GM12878 (cell line): ENCODE results near the gene DTNBP1. TPM values are rescaled to one million over a fixed set of nuclear protein-coding genes. Genes with fewer than 3 reads are reported as not detected.

Experiments used
- FOXM1 ChIP-seq: IDR thresholded peaks from 2 replicates; pipeline ENCODE4 v1.6.1; 2012; ENCODE audit warnings: low read depth, mild to moderate bottlenecking, inconsistent platforms, low read length, moderate library complexity
- MEF2B ChIP-seq: fragments of 450-650 bp; IDR thresholded peaks from 2 replicates; pipeline ENCODE4 v1.6.1; 2018; ENCODE audit warnings: mild to moderate bottlenecking, moderate library complexity; ENCODE audit not compliant: partially characterized antibody, poor library complexity, severe bottlenecking
- SRF ChIP-seq, 2 experiments: IDR thresholded peaks; 2 replicates each; pipeline ENCODE4 v1.6.1; 2011; ENCODE audit warnings: low read depth in 2 of 2, low read length in 2 of 2, mild to moderate bottlenecking in 1 of 2, moderate library complexity in 1 of 2
- STAT1 ChIP-seq: fragments of 450-650 bp; conservative IDR thresholded peaks from 2 replicates; pipeline ENCODE4 v1.6.1; 2014; ENCODE audit warnings: antibody characterized with exemption, mild to moderate bottlenecking
- polyA plus RNA-seq, 11 experiments: library from polyadenylated mRNA; depleted of rRNA in 4 of 11; unstranded in 6 of 11; stranded (reverse) in 5 of 11; fragments of >200 nt; fragmentation: Nextera tagmentation in 4 of 11; fragmentation: Illumina TruSeq in 1 of 11; extraction: Ambion mirVana in 4 of 11; extraction: Trizol in 1 of 11; gene quantifications; 1 replicate in 1 of 11; 2 replicates in 10 of 11; pipeline versions ENCODE4 v1.2.1 to v1.2.3, GENCODE V29; 2011 to 2016; ENCODE audit warnings: inconsistent platforms in 2 of 11, missing spikeins in 2 of 11, low read depth in 1 of 11
- small RNA-seq: library from RNA; depleted of rRNA; stranded (forward); fragments of <200 nt; gene quantifications from one replicate; pipeline ENCODE3, GENCODE V24; 2014
- total RNA-seq, 4 experiments: library from RNA; depleted of rRNA in 3 of 4; stranded (reverse); fragments of >200 nt in 3 of 4; fragmentation: Illumina TruSeq in 1 of 4; extraction: Trizol in 1 of 4; gene quantifications; 2 replicates each; pipeline versions ENCODE4 v1.2.1 to v1.2.3, GENCODE V29; 2013 to 2021

Gene DTNBP1
- total and polyA plus RNA-seq, 10 of the 15 experiments (the other 5 are each of a cell fraction or from before 2014, with no cell fraction given) = 7.1 to 40.3 (median 20.1) TPM

- no peak for TF ChIP-seq SRF (IDR thresholded peaks at IDR 0.05; ENCODE audit: low read depth in 2 of 2, low read length in 2 of 2)
- TF ChIP-seq MEF2B = no peak
- TF ChIP-seq FOXM1 = no peak
- no peak for TF ChIP-seq STAT1
These were observed 189.7 kb downstream of the DTNBP1 start (continued) for GRCh38 chr6:15473174-15473573.

Small RNAs within 50 kb of the gene (small RNA-seq; reads per million reads assigned to genes)
- not detected for gene RF00001
